ENCODE results near the gene CNRIP1.
A peak's percentile ranks its signal among the peaks of the same experiment; 100 is the strongest.
"Not testable (repeated sequence)": the region's sequence is repeated elsewhere in the genome, so short reads cannot be mapped to it uniquely, and the experiment has no call there.

Gene CNRIP1

GRCh38 chr2:68325056-68325455, 5.3 kb upstream of the CNRIP1 start:
- intact Hi-C loops (cut with micrococcal nuclease), result no loop called here
- H3K36me3 Mint-ChIP-seq (ENCODE audit: low read depth), result no peaks in the 10 kb centered on the region
- H3K27me3 Mint-ChIP-seq, result peaks cover 10% of the 10 kb centered on the region
- H3K27ac Mint-ChIP-seq, result no peak overlapping the region
- no peak overlapping the region for H3K4me3 Mint-ChIP-seq
- peaks cover 5% of the 10 kb centered on the region for H3K4me1 Mint-ChIP-seq (ENCODE audit: low read depth)
- no peaks in the 10 kb centered on the region for H3K9me3 Mint-ChIP-seq

GRCh38 chr2:68320118-68320641, 431 bp upstream of the CNRIP1 start:
- intact Hi-C loops (cut with micrococcal nuclease), result no loop called here
- H3K36me3 Mint-ChIP-seq (ENCODE audit: low read depth), result peaks cover 15% of the 10 kb centered on the region
- peak overlapping the region; percentile 87 for H3K27ac Mint-ChIP-seq
- H3K4me1 Mint-ChIP-seq (ENCODE audit: low read depth), result peaks cover 20% of the 10 kb centered on the region
- H3K4me3 Mint-ChIP-seq, result peak overlapping the region; percentile 88
- H3K9me3 Mint-ChIP-seq, result no peaks in the 10 kb centered on the region
- H3K27me3 Mint-ChIP-seq, result peaks cover 30% of the 10 kb centered on the region

GRCh38 chr2:68318914-68319397, 793 bp downstream of the CNRIP1 start:
- peaks cover 15% of the 10 kb centered on the region for H3K36me3 Mint-ChIP-seq (ENCODE audit: low read depth)
- H3K9me3 Mint-ChIP-seq, result no peaks in the 10 kb centered on the region
- intact Hi-C loops (cut with micrococcal nuclease), result no loop called here
- H3K27ac Mint-ChIP-seq, result peak overlapping the region; percentile 87
- peaks cover 20% of the 10 kb centered on the region for H3K4me1 Mint-ChIP-seq (ENCODE audit: low read depth)
- peak overlapping the region; percentile 88 for H3K4me3 Mint-ChIP-seq
- H3K27me3 Mint-ChIP-seq, result peaks cover 30% of the 10 kb centered on the region

GRCh38 chr2:68317971-68318913, 1.5 kb downstream of the CNRIP1 start:
- Mint-ChIP-seq H3K4me1 (ENCODE audit: low read depth) (peaks cover 20% of the 10 kb centered on the region), H3K36me3 (ENCODE audit: low read depth) (peaks cover 15% of the 10 kb centered on the region), H3K9me3 (no peaks in the 10 kb centered on the region), H3K4me3 (peak overlapping the region; percentile 88), H3K27ac (peak overlapping the region; percentile 87), H3K27me3 (peaks cover 30% of the 10 kb centered on the region)
- intact Hi-C loops (cut with micrococcal nuclease), result no loop called here

GRCh38 chr2:68316111-68316510, 3.6 kb downstream of the CNRIP1 start:
- Mint-ChIP-seq H3K4me3 (no peak overlapping the region), H3K27me3 (peaks cover 24% of the 10 kb centered on the region), H3K4me1 (ENCODE audit: low read depth) (peaks cover 20% of the 10 kb centered on the region), H3K36me3 (ENCODE audit: low read depth) (peaks cover 15% of the 10 kb centered on the region), H3K27ac (no peak overlapping the region), H3K9me3 (no peaks in the 10 kb centered on the region)
- intact Hi-C loops (cut with micrococcal nuclease), result no loop called here

GRCh38 chr2:68311033-68311432, 8.7 kb downstream of the CNRIP1 start:
- Mint-ChIP-seq H3K9me3 (no peaks in the 10 kb centered on the region), H3K27ac (no peak overlapping the region), H3K4me1 (ENCODE audit: low read depth) (no peaks in the 10 kb centered on the region), H3K27me3 (no peaks in the 10 kb centered on the region), H3K4me3 (no peak overlapping the region), H3K36me3 (ENCODE audit: low read depth) (no peaks in the 10 kb centered on the region)
- intact Hi-C loops (cut with micrococcal nuclease), result no loop called here

- H3K27ac Mint-ChIP-seq, result no peak overlapping the region
- no peak overlapping the region for H3K4me3 Mint-ChIP-seq
- no peaks in the 10 kb centered on the region for H3K36me3 Mint-ChIP-seq (ENCODE audit: low read depth)
- intact Hi-C loops (cut with micrococcal nuclease), result no loop called here
- H3K4me1 Mint-ChIP-seq (ENCODE audit: low read depth), result no peaks in the 10 kb centered on the region
- H3K9me3 Mint-ChIP-seq, result no peaks in the 10 kb centered on the region
- no peaks in the 10 kb centered on the region for H3K27me3 Mint-ChIP-seq
Observed at GRCh38 chr2:68309426-68309825, 10.3 kb downstream of the CNRIP1 start.

GRCh38 chr2:68303902-68304272, 15.9 kb downstream of the CNRIP1 start:
- H3K4me3 Mint-ChIP-seq; intact Hi-C loops (cut with micrococcal nuclease); H3K4me1 Mint-ChIP-seq (ENCODE audit: low read depth); H3K9me3 Mint-ChIP-seq; H3K36me3 Mint-ChIP-seq (ENCODE audit: low read depth); H3K27me3 Mint-ChIP-seq; H3K27ac Mint-ChIP-seq: not testable (repeated sequence)

- Mint-ChIP-seq H3K36me3 (ENCODE audit: low read depth) (no peaks in the 10 kb centered on the region), H3K27ac (no peak overlapping the region), H3K4me1 (ENCODE audit: low read depth) (no peaks in the 10 kb centered on the region), H3K4me3 (no peak overlapping the region), H3K27me3 (no peaks in the 10 kb centered on the region), H3K9me3 (no peaks in the 10 kb centered on the region)
- intact Hi-C loops (cut with micrococcal nuclease), result no loop called here
Observed at GRCh38 chr2:68303033-68303901, 16.5 kb downstream of the CNRIP1 start.

GRCh38 chr2:68302281-68302875, 17.4 kb downstream of the CNRIP1 start:
- H3K27ac Mint-ChIP-seq, result no peak overlapping the region
- no peaks in the 10 kb centered on the region for H3K4me1 Mint-ChIP-seq (ENCODE audit: low read depth)
- intact Hi-C loops (cut with micrococcal nuclease), result no loop called here
- no peaks in the 10 kb centered on the region for H3K27me3 Mint-ChIP-seq
- no peaks in the 10 kb centered on the region for H3K9me3 Mint-ChIP-seq
- H3K36me3 Mint-ChIP-seq (ENCODE audit: low read depth), result no peaks in the 10 kb centered on the region
- H3K4me3 Mint-ChIP-seq, result no peak overlapping the region

GRCh38 chr2:68295516-68295915, 24.2 kb downstream of the CNRIP1 start:
- H3K9me3 Mint-ChIP-seq, result no peaks in the 10 kb centered on the region
- no peaks in the 10 kb centered on the region for H3K27me3 Mint-ChIP-seq
- no peak overlapping the region for H3K27ac Mint-ChIP-seq
- no peak overlapping the region for H3K4me3 Mint-ChIP-seq
- no peaks in the 10 kb centered on the region for H3K36me3 Mint-ChIP-seq (ENCODE audit: low read depth)
- peaks cover 15% of the 10 kb centered on the region for H3K4me1 Mint-ChIP-seq (ENCODE audit: low read depth)
- intact Hi-C loops (cut with micrococcal nuclease), result loop anchor here (10.0 kb wide), 1 partner anchor 59 kb away; no protein-coding TSS in a partner anchor

- Mint-ChIP-seq H3K36me3 (ENCODE audit: low read depth) (no peaks in the 10 kb centered on the region), H3K4me3 (no peak overlapping the region), H3K9me3 (no peaks in the 10 kb centered on the region), H3K4me1 (ENCODE audit: low read depth) (peaks cover 20% of the 10 kb centered on the region), H3K27me3 (no peaks in the 10 kb centered on the region), H3K27ac (no peak overlapping the region)
- intact Hi-C loops (cut with micrococcal nuclease), result loop anchor here (10.0 kb wide), 1 partner anchor 60 kb away; no protein-coding TSS in a partner anchor
Observed at GRCh38 chr2:68294913-68295312, 24.8 kb downstream of the CNRIP1 start.

- no peaks in the 10 kb centered on the region for H3K9me3 Mint-ChIP-seq
- intact Hi-C loops (cut with micrococcal nuclease), result loop anchor here (10.0 kb wide), 1 partner anchor 61 kb away; no protein-coding TSS in a partner anchor
- no peak overlapping the region for H3K27ac Mint-ChIP-seq
- no peaks in the 10 kb centered on the region for H3K36me3 Mint-ChIP-seq (ENCODE audit: low read depth)
- peaks cover 20% of the 10 kb centered on the region for H3K4me1 Mint-ChIP-seq (ENCODE audit: low read depth)
- H3K4me3 Mint-ChIP-seq, result no peak overlapping the region
- H3K27me3 Mint-ChIP-seq, result no peaks in the 10 kb centered on the region
Observed at GRCh38 chr2:68294187-68294586, 25.6 kb downstream of the CNRIP1 start.

Measured in dendritic cell treated with granulocyte-macrophage colony-stimulating factor and Interleukin-4, amounts not matched to agents 40 ng/mL and 50 ng/mL, for 4 days (primary cell).